NCI-H2107 treated with DMSO at 0.1 percent for 48 hours (cell line): ENCODE results near the gene DMRT3.
A peak's percentile ranks its signal among the peaks of the same experiment; 100 is the strongest.
"Not testable (repeated sequence)": the region's sequence is repeated elsewhere in the genome, so short reads cannot be mapped to it uniquely, and the experiment has no call there.

Source experiments
- DNase-seq: peaks from one replicate; lab custom pipeline; 2025; ENCODE audit not compliant: unreplicated experiment; lab: John Stamatoyannopoulos, UW

DMRT3 gene

GRCh38 chr9:998299-999110, 22.1 kb downstream of the DMRT3 start:
- DNase-seq = not testable (repeated sequence)

DNA sequence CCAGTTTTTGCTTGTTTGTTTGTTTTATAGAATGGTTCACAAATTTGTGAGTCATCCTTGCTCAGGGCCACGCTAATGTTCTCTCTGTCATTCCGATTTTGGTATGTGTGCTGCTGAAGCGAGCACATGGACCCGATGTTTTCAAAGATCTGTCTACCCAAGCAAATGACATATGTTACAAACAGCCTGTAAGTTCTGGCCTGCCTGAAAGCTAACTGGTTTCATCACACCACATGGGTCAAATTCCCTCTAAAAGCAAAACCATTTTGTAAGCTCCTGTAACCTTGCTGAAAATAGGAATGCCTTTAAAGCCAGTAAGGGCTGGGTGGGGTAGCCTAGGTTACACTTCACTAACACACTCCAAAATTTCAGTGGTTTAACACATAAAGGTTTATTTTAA, 25.4 kb downstream of the DMRT3 start:
- no peak for DNase-seq

DNA sequence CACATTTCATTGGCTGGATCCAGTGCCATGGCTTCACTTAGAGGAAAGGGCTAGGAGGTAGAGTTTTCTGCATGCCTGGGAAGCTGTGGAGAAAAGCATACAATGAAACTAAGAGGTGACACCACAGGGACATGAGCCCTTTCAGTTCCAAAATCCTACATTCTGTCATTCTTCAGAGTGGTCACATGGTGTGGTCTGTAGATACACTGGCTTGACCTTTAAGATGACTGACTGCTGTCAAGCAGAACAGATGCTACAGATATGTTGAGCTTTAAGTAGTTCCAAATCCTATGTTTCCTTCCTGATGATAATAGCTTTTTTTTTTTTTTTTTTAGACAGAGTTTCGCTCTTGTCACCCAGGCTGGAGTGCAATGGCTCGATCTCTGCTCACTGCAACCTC, 26.2 kb downstream of the DMRT3 start:
- no peak for DNase-seq

- peak; percentile 5 for DNase-seq
Observed at GRCh38 chr9:1005043-1005667, 28.7 kb downstream of the DMRT3 start.

GRCh38 chr9:1007312-1007711, 30.9 kb downstream of the DMRT3 start:
- no peak for DNase-seq

- no peak for DNase-seq
Observed at GRCh38 chr9:1008216-1008615, 31.8 kb downstream of the DMRT3 start.

- DNase-seq = peak; percentile 48
Observed at GRCh38 chr9:1009101-1009707, 32.7 kb downstream of the DMRT3 start.

DNA sequence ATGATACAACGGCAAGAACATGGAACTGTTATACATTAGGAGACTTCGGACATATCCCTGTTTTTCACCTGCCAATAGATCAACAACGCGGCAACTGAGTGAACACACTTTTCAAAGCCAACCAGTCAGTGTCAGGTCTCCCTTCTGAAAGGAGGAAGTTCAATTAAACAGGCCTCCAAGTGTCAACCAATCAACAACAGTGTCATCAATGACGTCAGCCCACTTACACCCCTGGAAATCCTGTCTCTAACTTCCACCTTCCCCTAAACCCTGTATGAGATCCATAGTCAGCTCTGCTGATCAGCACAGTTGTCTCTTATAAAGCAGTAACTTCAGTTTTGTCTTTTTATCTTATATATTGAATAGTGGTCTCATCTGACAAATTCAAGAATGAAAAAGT, 36.6 kb downstream of the DMRT3 start:
- DNase-seq = no peak

DNA sequence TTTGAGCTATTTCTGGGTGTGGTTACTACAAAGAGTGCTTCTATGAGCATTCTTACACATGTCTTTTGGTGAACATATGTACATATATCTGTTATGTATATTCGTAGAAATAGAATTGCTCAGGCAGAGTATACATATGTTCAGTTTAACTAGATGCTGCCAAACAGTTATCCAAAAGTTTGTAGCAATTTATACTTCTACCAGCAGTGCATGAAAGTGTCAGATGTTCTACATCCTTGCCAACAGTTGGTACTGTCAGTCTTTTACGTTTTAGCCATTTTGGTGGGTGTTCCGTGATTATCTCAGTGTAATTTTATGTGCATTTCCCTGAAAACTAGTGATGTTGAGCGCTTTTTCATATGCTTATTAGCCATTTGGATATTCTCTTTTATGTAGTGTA, 37.8 kb downstream of the DMRT3 start:
- DNase-seq = no peak

DNA sequence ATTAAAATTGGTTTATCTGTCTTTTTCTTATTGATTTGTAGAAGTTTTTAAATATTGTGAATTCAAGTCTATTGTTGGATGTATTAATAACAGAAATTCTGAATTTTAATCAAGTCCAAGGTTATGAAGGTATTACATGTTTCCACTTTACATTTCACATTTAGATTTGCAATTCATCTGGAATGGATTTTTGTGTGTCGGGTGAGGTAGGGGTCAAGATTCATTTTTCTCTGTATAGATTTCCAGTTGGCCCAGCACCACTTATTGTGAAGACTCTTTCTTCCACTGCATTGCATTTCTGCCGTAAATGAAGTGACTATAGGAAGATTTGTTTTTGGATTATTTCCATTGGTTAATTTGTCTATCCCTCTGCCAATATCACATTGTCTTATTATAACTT, 38.2 kb downstream of the DMRT3 start:
- no peak for DNase-seq

DNA sequence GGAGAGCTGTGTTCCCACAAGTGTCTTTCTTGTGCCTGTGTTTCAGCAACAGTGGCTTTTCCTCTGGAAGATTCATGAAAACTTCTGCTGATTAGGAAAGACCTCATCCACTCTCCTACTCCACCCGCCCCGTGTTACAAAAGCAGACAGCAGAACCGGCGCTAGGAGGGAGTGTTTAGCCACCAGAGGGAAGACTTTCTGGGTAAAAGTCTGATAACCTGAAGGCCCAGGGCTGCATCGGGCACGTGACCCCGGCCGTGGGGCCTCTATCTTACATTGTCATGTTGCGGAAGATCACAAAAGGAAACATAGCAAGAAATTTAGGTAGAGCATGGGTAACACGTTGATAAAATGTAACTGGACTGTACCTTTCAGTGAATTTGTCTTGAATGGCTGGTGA, 41.7 kb downstream of the DMRT3 start:
- no peak for DNase-seq

GRCh38 chr9:1024112-1024511, 47.7 kb downstream of the DMRT3 start:
- no peak for DNase-seq

GRCh38 chr9:1025131-1025530, 48.7 kb downstream of the DMRT3 start:
- no peak for DNase-seq

- no peak for DNase-seq
Observed at GRCh38 chr9:1026219-1026618, 49.8 kb downstream of the DMRT3 start.

DNA sequence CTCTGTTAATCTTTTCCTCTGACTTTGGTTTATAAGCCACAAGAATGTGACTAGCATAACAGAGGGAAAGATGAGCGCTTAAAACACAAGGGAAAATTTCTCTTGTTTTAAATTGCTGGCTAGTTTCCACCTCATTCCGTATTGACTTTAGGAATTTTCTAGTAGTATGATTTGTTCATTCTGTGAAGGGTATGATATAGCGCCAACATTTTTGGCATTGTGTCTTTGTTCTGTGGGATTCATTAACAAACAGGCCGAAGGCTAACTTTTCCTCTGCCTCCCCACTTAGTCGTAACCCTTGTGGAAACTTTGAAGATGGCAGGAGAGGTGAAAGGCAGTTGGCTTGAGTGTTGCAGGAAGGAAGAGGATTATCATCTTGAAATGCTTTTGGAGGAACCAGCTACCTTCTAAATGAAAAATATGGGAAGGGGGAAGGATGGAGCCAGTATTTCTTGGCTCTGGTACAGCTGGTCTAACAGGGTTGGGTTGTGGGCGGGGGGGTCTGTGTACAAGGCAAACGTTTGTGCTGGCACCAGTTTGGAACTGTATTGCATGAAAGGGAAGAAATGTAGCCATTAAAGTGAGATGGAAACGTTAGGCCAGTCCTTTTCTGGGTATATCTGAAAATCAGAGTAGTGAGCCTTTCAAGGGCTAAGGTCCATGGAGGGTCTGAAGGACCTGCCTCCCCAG, 52.2 kb downstream of the DMRT3 start:
- no peak for DNase-seq

DNA sequence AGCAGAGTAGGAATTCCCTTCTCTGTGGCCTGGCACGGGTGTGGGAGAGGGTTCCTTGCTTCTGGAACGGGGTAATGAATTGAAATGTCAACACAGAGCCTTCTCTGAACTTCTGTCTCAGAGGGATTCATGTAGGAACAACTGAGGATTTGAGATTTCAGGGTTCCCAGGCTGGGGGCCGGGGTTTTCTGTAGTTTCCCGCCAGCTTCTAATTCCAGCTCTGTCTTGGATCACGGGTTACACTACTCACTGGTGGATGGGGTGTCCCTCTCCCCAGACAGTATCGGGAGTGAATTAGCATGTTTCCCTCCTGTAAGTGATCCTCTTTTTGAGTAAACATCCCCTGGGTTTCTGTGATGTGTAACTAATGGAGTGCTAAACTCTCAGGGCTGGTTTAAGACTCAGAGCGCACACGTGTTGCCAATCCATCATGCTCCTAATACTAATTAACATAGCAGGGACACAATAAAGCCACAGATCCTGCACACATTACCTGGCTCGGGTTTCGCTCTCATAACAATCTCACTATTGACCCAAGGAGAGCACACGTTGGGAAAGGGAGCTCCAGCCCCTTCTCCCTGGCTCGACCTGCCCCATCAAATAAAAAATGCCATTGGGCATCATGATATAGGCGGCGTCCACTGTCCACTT, 55.6 kb downstream of the DMRT3 start:
- DNase-seq = no peak

- no peak for DNase-seq
Observed at GRCh38 chr9:1034271-1034670, 57.8 kb downstream of the DMRT3 start.

GRCh38 chr9:1039589-1039988, 63.1 kb downstream of the DMRT3 start:
- DNase-seq = no peak
